T-cell (primary cell): ENCODE results near the gene PDE4B. TPM values are rescaled to one million over a fixed set of nuclear protein-coding genes. Genes with fewer than 3 reads are reported as not detected.

Experiments
- ATAC-seq, 4 experiments: fragments of 200-7000 bp in 3 of 4; fragments of 150-1000 bp in 1 of 4; cut with Tn5 transposase; replicated peaks in 1 of 4; 1 replicate in 3 of 4; 2 replicates in 1 of 4; pipeline ENCODE4 v1.10.0; 2021; ENCODE audit warnings: moderate library complexity in 3 of 4, mild to moderate bottlenecking in 2 of 4, moderate number of reproducible peaks in 1 of 4
- CTCF ChIA-PET, 2 donors: fragments of 300-600 bp; sonication (Branson Sonifier 250); formaldehyde crosslinking; loops; one replicate each; lab custom pipeline; 2022; ENCODE audit warnings: antibody characterized with exemption in 2 of 2; lab: Charles Lee
- POLR2A ChIA-PET, 2 donors: fragments of 300-600 bp; sonication (Branson Sonifier 250); formaldehyde crosslinking; loops; one replicate each; lab custom pipeline; 2022; ENCODE audit warnings: antibody characterized with exemption in 2 of 2; lab: Charles Lee
- DNase-seq, 35 experiments: peaks; one replicate each; pipeline versions ENCODE4 v3.0.0 to v3.0.0-alpha.2; 2013 to 2023
- H3K27ac ChIP-seq: one replicate; pipeline ENCODE4 v1.5.1; 2013; ENCODE audit warnings: low read length
- H3K27me3 ChIP-seq, 2 experiments: replicated peaks in 1 of 2; 1 replicate in 1 of 2; 2 replicates in 1 of 2; pipeline versions ENCODE4 v1.6.1 to v1.7.0; 2013; ENCODE audit warnings: low read length in 1 of 2, mixed read lengths in 1 of 2; ENCODE audit not compliant: control insufficient read depth in 2 of 2, insufficient read depth in 2 of 2; ENCODE audit errors: extremely low read depth in 1 of 2
- H3K36me3 ChIP-seq, 2 donors: 1 replicate in 1 of 2; 2 replicates in 1 of 2; pipeline versions ENCODE4 v1.6.1 to v1.7.0; 2013; ENCODE audit warnings: low read length in 1 of 2; ENCODE audit not compliant: control insufficient read depth in 2 of 2, insufficient read depth in 1 of 2; ENCODE audit errors: extremely low read depth in 1 of 2
- H3K4me1 ChIP-seq, 2 experiments: 1 replicate in 1 of 2; 2 replicates in 1 of 2; pipeline versions ENCODE4 v1.6.1 to v1.7.0; 2013; ENCODE audit warnings: low read length in 2 of 2, mixed read lengths in 1 of 2; ENCODE audit not compliant: insufficient read depth in 2 of 2, control insufficient read depth in 1 of 2; ENCODE audit errors: extremely low read depth in 1 of 2
- H3K4me3 ChIP-seq, 2 donors: 1 replicate in 1 of 2; 2 replicates in 1 of 2; pipeline versions ENCODE4 v1.5.1 to v1.7.0; 2013; ENCODE audit warnings: mild to moderate bottlenecking in 2 of 2, low read length in 1 of 2, moderate library complexity in 1 of 2; ENCODE audit not compliant: control insufficient read depth in 1 of 2; ENCODE audit errors: extremely low read depth in 1 of 2
- H3K9me3 ChIP-seq: 2 replicates; pipeline ENCODE4 v1.7.0; 2013
- H3K27ac Mint-ChIP-seq, 2 donors: one replicate each; pipeline ENCODE4 v1.8.0; 2020 to 2021; ENCODE audit warnings: mild to moderate bottlenecking in 2 of 2, mixed read lengths in 2 of 2
- H3K27me3 Mint-ChIP-seq, 2 donors: one replicate each; pipeline ENCODE4 v1.8.0; 2021 to 2022; ENCODE audit warnings: mixed read lengths in 2 of 2
- H3K36me3 Mint-ChIP-seq: one replicate; pipeline ENCODE4 v1.8.0; 2021; ENCODE audit warnings: mixed read lengths
- H3K4me1 Mint-ChIP-seq, 3 donors: one replicate each; pipeline ENCODE4 v1.8.0; 2020 to 2022; ENCODE audit warnings: mixed read lengths in 3 of 3, mild to moderate bottlenecking in 1 of 3
- H3K4me3 Mint-ChIP-seq, 3 donors: one replicate each; pipeline ENCODE4 v1.8.0; 2020 to 2022; ENCODE audit warnings: mild to moderate bottlenecking in 3 of 3, mixed read lengths in 3 of 3, moderate library complexity in 3 of 3
- H3K9me3 Mint-ChIP-seq, 3 donors: one replicate each; pipeline ENCODE4 v1.8.0; 2020 to 2022; ENCODE audit warnings: mixed read lengths in 3 of 3
- WGBS: methylation state at CpG from one replicate; pipeline ENCODE4 v1.1.5; 2013; ENCODE audit warnings: missing lambda C conversion rate; ENCODE audit not compliant: insufficient coverage; 5-methylcytosine and 5-hydroxymethylcytosine counted together
- total RNA-seq, 35 experiments: library from RNA in 6 of 35; stranded (reverse) in 6 of 35; fragments of 120-200 nt in 1 of 35; gene quantifications; one replicate each; pipeline versions ENCODE4 v1.2.1 to v1.2.4 and lab custom pipeline; 2013 to 2026

Gene PDE4B
- total RNA-seq, 5 donors from 2014 or later (not counting 1 experiment from before 2014, with no cell fraction given) = 46.3 to 103 (median 54.1) TPM

- H3K36me3 Mint-ChIP-seq = peaks cover 14% of the 10 kb centered on the region
- POLR2A ChIA-PET = interaction anchor here (0.6 to 10.2 kb wide), 7 partner anchors 9 to 74 kb away, joined by 3 to 131 read pairs (median 12); no protein-coding TSS in a partner anchor
- peak overlapping the region; percentile 98 for H3K27ac Mint-ChIP-seq
- Histone ChIP-seq H3K27me3 (no peaks in the 10 kb centered on the region), H3K4me1 (peaks cover 44 to 49% of the 10 kb centered on the region in 2 experiments), H3K9me3 (no peaks in the 10 kb centered on the region), H3K4me3 (peak overlapping the region; percentile 77 to 91), H3K36me3 (peaks cover 0 to 9% of the 10 kb centered on the region in 2 donors), H3K27ac (peak overlapping the region; percentile 95)
- H3K9me3 Mint-ChIP-seq = no peaks in the 10 kb centered on the region
- H3K27me3 Mint-ChIP-seq = no peaks in the 10 kb centered on the region
- 0% methylated on average over 2 of the region's 4 CpGs for WGBS
- peak in 4 of 35 experiments; percentile 23 to 38 (median 36) for DNase-seq
- H3K4me3 Mint-ChIP-seq = peak overlapping the region; percentile 96 to 99 (median 98)
- ATAC-seq = no peak
- CTCF ChIA-PET = interaction anchor here (0.9 to 4.2 kb wide), 7 partner anchors 9 to 113 kb away, joined by 3 to 22 read pairs (median 4); no protein-coding TSS in a partner anchor
- peaks cover 60 to 81% (median 64%) of the 10 kb centered on the region in 3 donors for H3K4me1 Mint-ChIP-seq
These were observed 540.9 kb downstream of the PDE4B start for GRCh38 chr1:66333466-66334199.

- H3K27ac ChIP-seq = peak overlapping the region; percentile 95
- Mint-ChIP-seq H3K36me3 (peaks cover 14% of the 10 kb centered on the region), H3K27me3 (no peaks in the 10 kb centered on the region), H3K27ac (peak overlapping the region; percentile 98), H3K4me3 (peak overlapping the region; percentile 96 to 99 (median 98)), H3K9me3 (no peaks in the 10 kb centered on the region), H3K4me1 (peaks cover 57 to 76% (median 60%) of the 10 kb centered on the region in 3 donors)
- no peaks in the 10 kb centered on the region for H3K9me3 ChIP-seq
- ChIA-PET CTCF (interaction anchor here (0.5 to 4.2 kb wide), 7 partner anchors 8 to 92 kb away, joined by 3 to 22 read pairs (median 4); no protein-coding TSS in a partner anchor), POLR2A (interaction anchor here (0.6 to 10.2 kb wide), 6 partner anchors 11 to 62 kb away, joined by 3 to 131 read pairs (median 10); no protein-coding TSS in a partner anchor)
- peaks cover 0 to 9% of the 10 kb centered on the region in 2 donors for H3K36me3 ChIP-seq
- ATAC-seq = no peak
- no peaks in the 10 kb centered on the region for H3K27me3 ChIP-seq
- peak overlapping the region; percentile 77 to 91 for H3K4me3 ChIP-seq
- H3K4me1 ChIP-seq = peaks cover 39 to 45% of the 10 kb centered on the region in 2 experiments
- no CpG with 5 or more reads among the region's 2 CpGs for WGBS
- peak in 1 of 35 experiments; percentile 50 for DNase-seq
These were observed 541.6 kb downstream of the PDE4B start for GRCh38 chr1:66334318-66334717.

- Mint-ChIP-seq H3K27me3 (no peaks in the 10 kb centered on the region), H3K36me3 (peaks cover 17% of the 10 kb centered on the region), H3K4me1 (peaks cover 56 to 76% (median 60%) of the 10 kb centered on the region in 3 donors), H3K9me3 (no peaks in the 10 kb centered on the region), H3K4me3 (peak overlapping the region; percentile 96 to 99 (median 98)), H3K27ac (peak overlapping the region; percentile 98)
- CTCF ChIA-PET = interaction anchor here in 1 of 2 donors (0.6 to 1.2 kb wide), 3 partner anchors 10 to 99 kb away, joined by 3 to 5 read pairs (median 4); no protein-coding TSS in a partner anchor
- H3K4me1 ChIP-seq = peaks cover 36 to 45% of the 10 kb centered on the region in 2 experiments
- DNase-seq (peak in 2 of 35 experiments; percentile 24 to 37), ATAC-seq (no peak)
- H3K36me3 ChIP-seq = peaks cover 0 to 9% of the 10 kb centered on the region in 2 donors
- POLR2A ChIA-PET = interaction anchor here (0.6 to 10.2 kb wide), 8 partner anchors 10 to 53 kb away, joined by 3 to 131 read pairs (median 6); no protein-coding TSS in a partner anchor
- 13% methylated on average over 2 of the region's 2 CpGs for WGBS
- H3K4me3 ChIP-seq = peak overlapping the region; percentile 53 to 77
- peak overlapping the region; percentile 95 for H3K27ac ChIP-seq
- H3K27me3 ChIP-seq = no peaks in the 10 kb centered on the region
- no peaks in the 10 kb centered on the region for H3K9me3 ChIP-seq
These were observed 542.4 kb downstream of the PDE4B start for GRCh38 chr1:66335125-66335524.

- Histone ChIP-seq H3K27ac (peak overlapping the region; percentile 95), H3K4me3 (peak overlapping the region; percentile 53 to 77), H3K9me3 (no peaks in the 10 kb centered on the region), H3K4me1 (peaks cover 31 to 45% of the 10 kb centered on the region in 2 experiments), H3K36me3 (peaks cover 0 to 9% of the 10 kb centered on the region in 2 donors), H3K27me3 (no peaks in the 10 kb centered on the region)
- H3K9me3 Mint-ChIP-seq = no peaks in the 10 kb centered on the region
- peak; percentile 54 to 91 (median 77) for DNase-seq
- peak; percentile 74 to 90 (median 76) for ATAC-seq
- ChIA-PET POLR2A (interaction anchor here (0.6 to 10.2 kb wide), 9 partner anchors 8 to 54 kb away, joined by 3 to 131 read pairs (median 4); no protein-coding TSS in a partner anchor), CTCF (interaction anchor here in 1 of 2 donors (0.5 to 2.8 kb wide), 2 partner anchors 12 to 109 kb away, joined by 3 to 11 read pairs; no protein-coding TSS in a partner anchor)
- no peaks in the 10 kb centered on the region for H3K27me3 Mint-ChIP-seq
- peak overlapping the region; percentile 98 for H3K27ac Mint-ChIP-seq
- WGBS = no CpG with 5 or more reads among the region's 10 CpGs
- H3K4me1 Mint-ChIP-seq = peaks cover 56 to 72% (median 58%) of the 10 kb centered on the region in 3 donors
- peaks cover 17% of the 10 kb centered on the region for H3K36me3 Mint-ChIP-seq
- peak overlapping the region; percentile 96 to 99 (median 98) for H3K4me3 Mint-ChIP-seq
These were observed 543.4 kb downstream of the PDE4B start for GRCh38 chr1:66335859-66336640.

- POLR2A ChIA-PET = interaction anchor here (0.6 to 10.2 kb wide), 5 partner anchors 8 to 55 kb away, joined by 3 to 131 read pairs (median 12); no protein-coding TSS in a partner anchor
- DNase-seq (no peak), ATAC-seq (no peak)
- no peaks in the 10 kb centered on the region for H3K9me3 Mint-ChIP-seq
- WGBS = no CpG with 5 or more reads among the region's 2 CpGs
- H3K27ac ChIP-seq = peak overlapping the region; percentile 95
- H3K27me3 Mint-ChIP-seq = no peaks in the 10 kb centered on the region
- H3K4me3 ChIP-seq = peak overlapping the region; percentile 53 to 77
- peak overlapping the region; percentile 96 to 99 (median 98) for H3K4me3 Mint-ChIP-seq
- no peaks in the 10 kb centered on the region for H3K27me3 ChIP-seq
- H3K4me1 ChIP-seq = peaks cover 30 to 50% of the 10 kb centered on the region in 2 experiments
- peaks cover 61 to 76% (median 61%) of the 10 kb centered on the region in 3 donors for H3K4me1 Mint-ChIP-seq
- H3K27ac Mint-ChIP-seq = peak overlapping the region; percentile 98
- peaks cover 22% of the 10 kb centered on the region for H3K36me3 Mint-ChIP-seq
- CTCF ChIA-PET = interaction anchor here in 1 of 2 donors (0.5 to 2.8 kb wide), 2 partner anchors 12 to 108 kb away, joined by 3 to 11 read pairs; no protein-coding TSS in a partner anchor
- H3K36me3 ChIP-seq = peaks cover 0 to 9% of the 10 kb centered on the region in 2 donors
- no peaks in the 10 kb centered on the region for H3K9me3 ChIP-seq
These were observed 543.9 kb downstream of the PDE4B start for GRCh38 chr1:66336641-66336990.
